ENCODE results near the gene NUP42. TPM values are rescaled to one million over a fixed set of nuclear protein-coding genes. Genes with fewer than 3 reads are reported as not detected.
A peak's percentile ranks its signal among the peaks of the same experiment; 100 is the strongest.
"Not testable (repeated sequence)": the region's sequence is repeated elsewhere in the genome, so short reads cannot be mapped to it uniquely, and the experiment has no call there.

The NUP42 gene
- total RNA-seq, 1 experiment from 2014 or later, result 29.4 TPM

- no peak overlapping the region for H3K4me3 ChIP-seq
- H3K9me3 ChIP-seq, result no peaks in the 10 kb centered on the region
- no peaks in the 10 kb centered on the region for H3K36me3 ChIP-seq
- no peak for DNase-seq
- no peaks in the 10 kb centered on the region for H3K27me3 ChIP-seq
Observed at GRCh38 chr7:23216021-23216420, 34.2 kb downstream of the NUP42 start.

- Histone ChIP-seq H3K4me3 (no peak overlapping the region), H3K9me3 (no peaks in the 10 kb centered on the region), H3K27me3 (no peaks in the 10 kb centered on the region), H3K36me3 (no peaks in the 10 kb centered on the region)
- DNase-seq, result no peak
Observed at GRCh38 chr7:23218196-23218595, 36.3 kb downstream of the NUP42 start.

- Histone ChIP-seq H3K36me3 (no peaks in the 10 kb centered on the region), H3K4me3 (no peak overlapping the region)
- no peak for DNase-seq
Observed at GRCh38 chr7:23220690-23221305, 39.0 kb downstream of the NUP42 start.

GRCh38 chr7:23222439-23223030, 40.7 kb downstream of the NUP42 start:
- Histone ChIP-seq H3K9me3 (no peaks in the 10 kb centered on the region), H3K27me3 (no peaks in the 10 kb centered on the region), H3K36me3 (no peaks in the 10 kb centered on the region), H3K4me3 (no peak overlapping the region)
- DNase-seq, result no peak

More at GRCh38 chr7:23220690-23221305, 39.0 kb downstream of the NUP42 start:
- Histone ChIP-seq H3K9me3 (no peaks in the 10 kb centered on the region), H3K27me3 (no peaks in the 10 kb centered on the region)

DNA sequence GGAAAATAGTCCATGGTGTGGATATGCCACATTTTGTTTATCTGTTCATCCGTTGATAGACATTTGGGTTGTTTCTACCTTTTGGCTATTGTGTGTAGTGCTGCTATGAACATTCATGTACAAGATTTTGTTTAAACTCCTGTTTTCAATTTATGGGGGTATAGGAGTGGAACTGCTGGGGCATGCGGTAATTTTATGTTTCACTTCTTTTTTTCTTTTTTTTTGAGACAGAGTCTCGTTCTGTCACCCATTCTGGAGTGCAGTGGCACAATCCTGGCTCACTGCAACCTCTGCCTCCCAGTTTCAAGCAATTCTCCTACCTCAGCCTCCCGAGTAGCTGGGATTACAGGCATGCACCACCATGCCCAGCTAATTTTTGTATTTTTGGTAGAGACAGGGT, 42.5 kb downstream of the NUP42 start:
- not testable (repeated sequence) for DNase-seq, H3K27me3 ChIP-seq, H3K4me3 ChIP-seq, H3K36me3 ChIP-seq, H3K9me3 ChIP-seq

DNA sequence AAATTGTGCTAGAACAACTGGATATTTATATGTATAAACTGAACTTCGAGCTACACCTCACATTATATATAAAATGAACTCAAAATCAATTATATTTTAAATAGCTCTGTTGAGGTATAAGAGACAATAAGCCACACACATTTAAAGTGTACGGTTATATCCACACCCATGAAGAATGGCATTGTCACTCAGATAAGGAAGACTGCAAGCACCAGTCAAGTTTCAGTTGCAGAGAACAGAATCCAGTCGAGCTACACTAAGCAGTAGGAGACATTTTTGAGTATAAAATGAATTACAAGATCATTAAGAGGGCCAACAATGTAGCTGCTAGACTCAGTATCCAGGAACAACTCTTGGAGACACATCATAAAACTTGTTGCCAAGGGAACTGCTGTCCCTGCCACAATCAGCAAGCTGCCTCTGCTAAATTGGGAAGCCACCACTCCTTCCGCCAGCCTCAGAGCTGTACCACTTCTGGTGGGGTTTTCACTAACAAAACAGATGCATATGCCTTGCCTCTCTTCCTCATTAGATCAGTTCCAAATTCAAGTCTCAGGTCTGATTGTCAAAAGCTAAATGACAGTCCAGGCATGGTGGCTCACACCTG, 45.1 kb downstream of the NUP42 start:
- DNase-seq, result no peak
- Histone ChIP-seq H3K27me3 (no peaks in the 10 kb centered on the region), H3K9me3 (no peaks in the 10 kb centered on the region), H3K36me3 (no peaks in the 10 kb centered on the region), H3K4me3 (no peak overlapping the region)

- Histone ChIP-seq H3K36me3 (no peaks in the 10 kb centered on the region), H3K4me3 (no peak overlapping the region), H3K9me3 (no peaks in the 10 kb centered on the region), H3K27me3 (no peaks in the 10 kb centered on the region)
- no peak for DNase-seq
Observed at GRCh38 chr7:23228412-23228811, 46.6 kb downstream of the NUP42 start.

DNA sequence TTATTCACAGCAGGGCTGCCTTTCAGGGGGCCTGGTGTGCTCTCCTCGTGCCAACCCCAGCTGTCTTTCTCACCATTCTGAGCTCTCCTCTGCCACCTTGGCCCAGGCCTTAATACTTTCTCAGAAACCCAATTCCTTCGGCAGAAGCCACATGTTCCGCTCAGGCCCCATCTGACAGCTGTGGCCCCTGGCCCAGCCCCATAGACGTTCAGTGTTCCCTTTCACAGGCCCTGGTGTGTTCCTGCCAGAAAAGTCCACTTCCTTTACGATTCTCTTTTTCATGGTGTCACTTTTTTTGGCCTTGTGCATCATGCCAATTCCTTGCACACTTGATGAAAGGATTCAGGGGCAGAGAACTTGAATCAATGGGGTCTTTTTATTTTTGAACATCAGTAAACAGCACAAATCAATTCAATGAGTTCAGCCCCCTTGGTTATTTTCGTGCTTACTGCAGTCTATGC, 48.8 kb downstream of the NUP42 start:
- Histone ChIP-seq H3K27me3 (no peaks in the 10 kb centered on the region), H3K4me3 (no peak overlapping the region), H3K36me3 (no peaks in the 10 kb centered on the region), H3K9me3 (no peaks in the 10 kb centered on the region)
- DNase-seq, result no peak

GRCh38 chr7:23232966-23233365, 51.1 kb downstream of the NUP42 start:
- Histone ChIP-seq H3K27me3 (no peaks in the 10 kb centered on the region), H3K4me3 (no peak overlapping the region), H3K36me3 (no peaks in the 10 kb centered on the region), H3K9me3 (no peaks in the 10 kb centered on the region)
- no peak for DNase-seq

GRCh38 chr7:23234569-23235296, 52.9 kb downstream of the NUP42 start:
- H3K4me3 ChIP-seq, result no peak overlapping the region
- no peaks in the 10 kb centered on the region for H3K9me3 ChIP-seq
- no peak for DNase-seq
- H3K36me3 ChIP-seq, result no peaks in the 10 kb centered on the region
- no peaks in the 10 kb centered on the region for H3K27me3 ChIP-seq

DNA sequence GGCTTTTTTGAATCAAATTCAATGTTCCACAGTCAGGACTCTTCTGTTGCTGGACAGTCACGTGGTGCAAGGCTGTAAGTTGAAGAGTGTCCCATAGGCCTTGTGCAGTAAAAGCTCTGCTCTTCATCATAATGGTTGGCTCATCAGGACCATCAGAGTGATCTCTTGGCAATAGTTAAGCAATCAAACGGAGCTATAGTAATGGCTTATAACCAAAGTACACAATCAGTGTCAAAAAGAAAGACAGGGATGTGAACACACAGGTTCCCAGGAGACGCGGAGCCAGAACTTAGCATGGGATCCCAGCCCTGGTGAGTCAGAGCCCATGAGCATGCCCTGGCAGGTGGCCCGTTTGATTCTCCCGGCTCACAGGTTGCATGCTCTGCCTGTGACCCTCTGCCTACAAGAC, 54.0 kb downstream of the NUP42 start:
- DNase-seq, result peak; percentile 72
- no peaks in the 10 kb centered on the region for H3K27me3 ChIP-seq
- H3K9me3 ChIP-seq, result no peaks in the 10 kb centered on the region
- H3K4me3 ChIP-seq, result no peak overlapping the region
- no peaks in the 10 kb centered on the region for H3K36me3 ChIP-seq

GRCh38 chr7:23237000-23237399, 55.2 kb downstream of the NUP42 start:
- Histone ChIP-seq H3K4me3 (no peak overlapping the region), H3K36me3 (no peaks in the 10 kb centered on the region), H3K9me3 (no peaks in the 10 kb centered on the region), H3K27me3 (no peaks in the 10 kb centered on the region)
- DNase-seq, result no peak

- Histone ChIP-seq H3K9me3 (no peaks in the 10 kb centered on the region), H3K4me3 (no peak overlapping the region), H3K27me3 (no peaks in the 10 kb centered on the region), H3K36me3 (no peaks in the 10 kb centered on the region)
- no peak for DNase-seq
Observed at GRCh38 chr7:23238983-23239652, 57.3 kb downstream of the NUP42 start.

GRCh38 chr7:23239698-23240097, 57.9 kb downstream of the NUP42 start:
- DNase-seq, result no peak
- H3K9me3 ChIP-seq, result no peaks in the 10 kb centered on the region
- H3K36me3 ChIP-seq, result no peaks in the 10 kb centered on the region

DNA sequence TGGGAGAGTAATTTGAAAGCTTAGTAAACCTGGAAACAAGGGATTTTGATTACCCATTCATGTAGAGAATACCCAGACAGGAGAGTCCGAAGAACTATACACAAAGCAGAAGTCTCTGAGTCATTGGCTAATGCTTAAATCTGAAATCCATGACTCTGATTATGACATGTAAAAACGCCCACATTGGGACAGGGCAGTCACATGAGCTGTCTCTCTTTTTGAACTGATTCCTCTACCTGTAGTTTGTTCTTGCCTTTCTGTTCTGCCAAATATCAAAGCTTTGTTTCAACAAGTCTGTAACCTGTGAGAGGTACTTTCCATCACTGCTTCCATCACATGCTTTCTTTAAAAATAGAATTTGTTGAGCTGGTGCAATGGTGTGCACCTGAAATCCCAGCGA, 60.5 kb downstream of the NUP42 start:
- Histone ChIP-seq H3K36me3 (no peaks in the 10 kb centered on the region), H3K4me3 (no peak overlapping the region), H3K9me3 (no peaks in the 10 kb centered on the region), H3K27me3 (no peaks in the 10 kb centered on the region)
- DNase-seq, result no peak

More at GRCh38 chr7:23239698-23240097, 57.9 kb downstream of the NUP42 start:
- H3K27me3 ChIP-seq, result no peaks in the 10 kb centered on the region
- H3K4me3 ChIP-seq, result no peak overlapping the region

DNA sequence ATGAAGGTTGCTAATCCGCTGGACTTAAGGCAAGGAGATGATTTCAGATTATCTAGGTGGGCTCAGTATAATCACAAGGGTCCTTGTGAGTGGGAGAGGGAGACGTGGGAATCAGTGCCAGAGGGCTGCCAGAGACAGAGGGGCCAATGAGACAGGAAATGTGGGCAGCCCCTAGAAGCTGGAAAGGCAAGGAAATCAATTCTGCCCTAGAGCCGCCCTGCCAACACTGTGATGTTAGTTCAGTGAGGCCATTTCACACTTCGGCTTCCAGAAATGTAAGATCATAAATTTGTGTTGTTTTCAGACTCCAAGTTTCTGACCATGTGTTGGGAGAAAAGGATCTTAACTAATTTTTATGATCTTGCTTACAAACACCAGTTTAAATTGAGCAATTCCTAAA, 61.1 kb downstream of the NUP42 start:
- H3K4me3 ChIP-seq, result no peak overlapping the region; the same call in 1 of the 2 replicates
- no peaks in the 10 kb centered on the region for H3K9me3 ChIP-seq
- no peaks in the 10 kb centered on the region for H3K27me3 ChIP-seq
- H3K36me3 ChIP-seq, result no peaks in the 10 kb centered on the region
- DNase-seq, result no peak

DNA sequence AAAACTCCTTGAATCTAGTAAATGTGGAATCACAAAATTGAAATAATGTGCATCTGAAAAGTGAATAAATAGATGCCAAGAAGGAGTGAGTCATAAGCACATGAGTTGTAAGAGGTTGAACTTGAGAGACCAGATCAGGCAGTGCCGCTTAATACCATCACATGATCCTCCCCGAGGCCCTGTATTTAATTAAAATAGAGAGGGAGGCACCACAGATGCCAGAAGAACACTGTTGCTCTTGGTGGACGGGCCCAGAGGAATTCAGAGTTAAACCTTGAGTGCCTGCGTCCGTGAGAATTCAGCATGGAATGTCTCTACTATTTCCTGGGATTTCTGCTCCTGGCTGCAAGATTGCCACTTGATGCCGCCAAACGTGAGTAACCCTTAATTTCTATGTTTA, 64.7 kb downstream of the NUP42 start, which contains the start of gene GPNMB:
TSS of gene GPNMB (plus strand) at position 221 of the 400 bp plus-strand sequence. CDS start at position 304, 83 bp downstream.
- DNase-seq, result peak; percentile 82
- H3K36me3 ChIP-seq, result peaks cover 15% of the 10 kb centered on the region
- peaks cover 3% of the 10 kb centered on the region; the same call in 1 of the 2 replicates for H3K9me3 ChIP-seq
- H3K27me3 ChIP-seq, result no peaks in the 10 kb centered on the region
- H3K4me3 ChIP-seq, result peak within 1 kb of the TSS; percentile 49
